HG02610 (cell line): ENCODE measurements around the gene SEMA3E.

ENCODE experiments used
- ATAC-seq: cut with Tn5 transposase; IDR thresholded peaks from one replicate; pipeline ENCODE4 v1.9.1; 2021; ENCODE audit warnings: mild to moderate bottlenecking, moderate library complexity; ENCODE audit not compliant: unreplicated experiment

Gene SEMA3E

GRCh38 chr7:83643012-83643411 is 5.9 kb downstream of the SEMA3E start:
- ATAC-seq = no peak

DNA sequence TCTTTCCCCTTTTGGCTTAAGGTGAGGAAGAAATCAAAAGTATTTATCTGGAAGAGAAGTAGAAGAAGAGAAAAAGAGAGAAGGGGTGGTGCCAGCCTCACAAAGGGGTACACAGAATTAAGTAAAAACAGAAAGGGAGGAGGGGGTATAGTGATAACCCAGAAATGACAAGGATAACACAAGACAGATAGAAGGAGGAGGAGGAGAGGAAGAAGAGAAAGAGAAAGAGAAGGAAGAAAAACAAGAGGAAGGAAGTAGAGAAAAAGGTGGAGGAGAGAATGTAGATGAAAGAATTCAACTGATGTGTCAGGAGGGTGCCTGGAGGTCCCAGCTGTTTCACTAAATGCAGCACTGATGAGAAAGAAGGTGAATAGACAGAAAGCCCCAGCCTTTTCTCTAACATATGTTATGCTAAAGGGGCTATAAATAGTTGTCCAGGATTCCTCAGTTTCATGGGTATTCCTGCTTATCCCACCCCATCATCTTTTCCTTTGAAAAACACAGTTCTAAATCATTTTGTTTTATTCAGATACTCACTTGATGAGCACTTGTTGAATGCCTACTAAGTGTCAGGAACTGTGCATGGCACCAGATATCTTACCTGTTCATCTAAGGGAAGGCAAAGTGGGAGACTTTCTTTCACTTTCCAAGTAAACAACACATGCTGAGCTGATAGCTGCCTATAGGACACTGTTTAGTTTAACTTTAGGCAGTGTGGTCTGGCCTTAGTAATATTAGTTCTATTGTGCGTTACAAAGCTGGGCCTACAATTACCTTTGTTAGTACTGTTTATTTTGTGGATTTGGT is 8.0 kb downstream of the SEMA3E start:
- no peak for ATAC-seq

DNA sequence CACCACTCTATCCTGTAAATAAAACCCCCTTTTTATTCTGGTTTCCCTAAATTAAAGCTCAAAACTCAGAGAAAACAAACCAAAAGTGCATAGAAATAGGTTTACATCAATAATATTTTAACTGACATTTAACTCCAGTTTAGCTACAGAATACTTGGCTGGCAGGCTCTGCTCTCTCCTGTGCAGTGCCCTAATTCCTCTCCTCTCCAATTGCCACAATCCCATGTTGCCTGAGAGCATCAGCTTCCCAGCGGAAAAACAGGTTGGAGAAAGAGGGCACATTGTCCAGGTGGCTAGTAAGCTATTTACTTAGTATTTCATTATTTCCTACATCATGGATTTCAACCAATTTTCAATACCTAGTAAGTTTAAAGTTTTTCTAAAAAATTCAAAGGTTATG is 8.7 kb downstream of the SEMA3E start:
- ATAC-seq = no peak

DNA sequence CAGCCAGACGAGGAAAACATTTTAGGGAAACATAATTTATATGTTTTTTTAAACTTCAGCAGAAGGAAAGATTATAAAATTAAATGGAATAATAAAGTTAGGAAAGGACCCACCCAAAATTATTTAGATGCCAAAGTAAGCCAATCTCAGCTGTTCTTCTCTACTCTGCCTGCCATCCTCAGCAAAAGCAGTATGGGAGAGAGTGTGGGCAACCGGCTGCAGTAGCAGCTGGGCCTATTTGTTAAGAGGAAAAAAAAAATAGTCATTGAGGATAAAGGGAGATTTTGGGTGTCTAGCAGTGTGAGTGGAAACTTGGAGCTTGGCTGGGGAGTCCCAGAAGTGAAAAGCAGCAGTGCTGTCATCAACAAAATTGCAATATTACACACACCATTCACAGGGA is 15.4 kb downstream of the SEMA3E start:
- no peak for ATAC-seq

DNA sequence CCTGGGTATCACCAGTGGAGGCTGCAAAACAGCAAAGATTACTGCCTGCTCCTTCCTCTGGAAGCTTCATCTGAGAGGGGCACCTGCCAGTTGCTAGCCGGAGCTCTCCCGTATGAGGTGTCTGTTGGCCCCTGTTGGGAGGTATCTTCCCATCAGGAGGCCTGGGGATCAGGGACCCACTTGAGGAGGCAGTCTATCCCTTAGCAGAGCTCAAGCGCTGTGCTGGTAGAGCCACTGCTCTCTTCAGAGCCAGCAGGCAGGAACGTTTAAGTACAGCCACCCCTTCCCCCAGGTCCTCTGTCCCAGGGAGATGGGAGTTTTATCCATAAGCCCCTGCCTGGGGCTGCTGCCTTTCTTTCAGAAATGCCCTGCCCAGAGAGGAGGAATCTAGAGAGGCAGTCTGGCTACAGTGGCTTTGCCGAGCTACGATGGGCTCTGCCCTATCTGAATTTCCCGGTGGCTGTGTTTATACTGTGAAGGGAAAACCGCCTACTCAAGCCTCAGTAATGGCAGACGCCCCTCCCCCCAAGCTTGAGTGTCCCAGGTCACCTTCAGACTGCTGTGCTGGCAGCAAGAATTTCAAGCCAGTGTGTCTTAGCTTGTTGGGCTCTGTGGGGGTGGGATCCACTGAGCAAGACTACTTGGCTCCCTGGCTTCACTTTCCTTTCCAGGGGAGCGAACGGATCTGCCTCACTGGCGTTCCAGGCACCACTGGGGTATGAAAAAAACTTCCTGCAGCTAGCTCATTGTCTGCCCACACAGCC is 19.6 kb downstream of the SEMA3E start:
- no peak for ATAC-seq

- no peak for ATAC-seq
These were observed 31.1 kb downstream of the SEMA3E start for GRCh38 chr7:83617858-83618257.

DNA sequence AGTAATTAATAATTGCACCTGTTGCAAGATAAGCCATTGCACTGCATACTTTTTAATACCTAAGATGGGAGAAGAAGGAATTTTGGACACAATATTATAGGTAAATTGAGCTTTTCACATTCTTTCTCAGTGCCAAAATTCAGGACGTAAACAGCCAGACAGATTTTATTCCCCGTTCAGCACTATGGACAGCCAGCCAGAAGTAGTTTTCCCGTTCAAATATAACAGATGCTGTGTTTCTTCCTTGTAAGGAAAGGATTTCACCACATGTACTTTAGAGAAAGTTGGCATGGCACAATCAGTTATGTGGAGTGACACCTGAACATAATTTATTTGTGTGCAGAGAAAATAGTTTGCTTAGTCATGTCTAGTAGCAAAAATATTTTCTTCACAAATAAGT is 34.8 kb downstream of the SEMA3E start:
- ATAC-seq = no peak

GRCh38 chr7:83613232-83613631 is 35.7 kb downstream of the SEMA3E start:
- ATAC-seq = peak; percentile 75

DNA sequence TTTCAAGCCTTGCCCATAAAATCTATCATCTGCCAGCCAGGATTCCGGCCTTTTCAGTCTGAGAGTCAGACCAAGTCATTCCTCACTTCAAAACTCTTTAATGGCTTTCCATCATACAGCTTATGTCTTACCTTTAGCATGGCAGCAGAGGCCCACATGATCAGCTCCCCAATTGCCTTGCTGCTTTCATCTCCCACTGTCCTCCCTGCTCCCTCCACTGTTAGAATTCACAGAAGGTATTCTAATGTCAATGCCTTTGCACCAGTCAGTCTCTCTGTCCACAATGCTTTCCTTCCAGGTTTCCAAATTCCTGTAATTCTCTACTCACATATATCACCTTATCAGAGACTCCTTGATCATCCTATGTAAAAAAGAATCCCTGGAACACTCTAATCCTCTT is 37.2 kb downstream of the SEMA3E start:
- no peak for ATAC-seq

DNA sequence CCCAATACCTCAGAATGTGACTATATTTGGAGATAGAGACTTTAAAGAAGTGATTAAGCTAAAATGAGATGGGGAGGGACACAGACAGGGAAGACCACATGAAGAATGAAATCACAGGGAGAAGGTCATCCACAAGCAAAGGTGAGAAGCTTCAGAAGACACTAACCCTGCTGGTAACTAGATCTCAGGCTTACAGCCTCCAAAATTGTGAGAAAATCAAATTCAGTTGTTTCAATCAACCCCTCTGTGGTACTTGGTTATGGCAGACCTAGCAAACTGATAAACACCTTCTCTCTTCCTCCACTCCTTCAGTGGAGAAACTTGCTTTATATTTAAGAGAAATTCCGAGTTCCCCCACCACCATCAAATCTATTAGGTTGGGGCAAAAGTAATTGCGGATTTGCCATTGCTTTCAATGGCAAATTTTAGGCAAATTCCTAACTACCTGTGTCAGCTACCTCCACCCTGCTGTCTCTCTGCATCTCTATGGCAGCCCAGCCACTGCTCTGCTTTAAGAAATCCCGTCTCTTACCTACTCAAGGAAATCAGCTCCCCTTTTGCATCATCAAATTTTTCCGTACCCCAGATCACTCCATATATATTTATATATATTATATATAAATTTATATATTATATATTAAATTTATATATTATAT is 38.2 kb downstream of the SEMA3E start:
- ATAC-seq = no peak

- ATAC-seq = no peak
These were observed 40.2 kb downstream of the SEMA3E start for GRCh38 chr7:83608716-83609115.

DNA sequence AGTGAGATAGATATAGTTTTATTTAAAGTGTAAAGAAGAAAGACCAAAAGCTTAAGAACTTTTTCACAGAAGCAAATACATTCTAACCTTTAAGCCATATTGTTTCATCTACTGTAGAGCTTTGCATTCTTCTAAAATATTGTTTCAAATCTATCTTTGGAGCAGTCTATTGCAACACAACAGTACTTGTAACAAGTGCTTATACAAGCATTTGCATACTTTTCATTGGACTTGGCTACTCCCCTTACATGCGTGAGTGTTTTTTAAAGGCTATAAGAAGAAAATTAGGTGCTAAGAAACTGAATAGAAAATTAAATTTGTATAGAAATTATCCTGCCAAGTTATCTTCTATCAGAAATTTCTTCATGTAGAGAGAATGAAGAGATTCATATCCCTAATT is 45.3 kb downstream of the SEMA3E start:
- no peak for ATAC-seq

- no peak for ATAC-seq
These were observed 49.8 kb downstream of the SEMA3E start for GRCh38 chr7:83599131-83599530.

- ATAC-seq = no peak
These were observed 54.9 kb downstream of the SEMA3E start for GRCh38 chr7:83593921-83594475.

- ATAC-seq = no peak
These were observed 60.2 kb downstream of the SEMA3E start for GRCh38 chr7:83588602-83589240.

- no peak for ATAC-seq
These were observed 62.7 kb downstream of the SEMA3E start for GRCh38 chr7:83586281-83586680.

DNA sequence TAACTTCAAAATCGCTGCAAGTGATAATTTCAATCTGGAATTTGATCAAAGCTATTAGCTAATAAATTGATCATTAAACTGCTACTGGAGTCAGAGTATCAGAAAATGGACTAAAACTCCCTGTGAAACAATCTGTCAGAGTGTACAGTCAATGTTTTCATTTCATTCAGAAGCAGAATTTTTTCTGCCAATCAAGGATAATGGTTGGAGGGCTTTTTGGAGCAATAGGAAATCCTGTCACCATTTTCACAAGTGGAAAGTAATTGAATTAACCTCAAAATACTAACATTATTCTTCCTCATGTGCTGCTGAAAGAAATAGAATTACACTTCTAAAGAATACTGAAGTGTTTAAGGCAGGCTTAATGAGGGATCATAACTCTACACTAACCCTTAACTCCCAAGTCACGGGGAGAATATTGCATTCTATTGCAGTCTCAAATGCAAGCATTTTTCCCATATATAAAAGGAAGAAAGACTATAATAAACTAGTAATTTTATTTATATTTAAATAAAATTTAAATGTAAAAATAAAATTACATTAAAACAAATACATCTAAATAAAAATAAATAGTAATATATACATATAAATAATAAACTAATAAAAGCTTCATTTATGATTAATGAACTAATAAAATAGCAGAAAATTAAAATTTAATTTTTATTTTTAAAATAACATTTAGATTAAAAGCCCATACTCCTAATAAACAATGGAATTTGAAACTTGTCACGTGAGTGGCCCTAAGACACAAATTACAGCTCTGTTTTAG is 67.1 kb downstream of the SEMA3E start:
- no peak for ATAC-seq

- ATAC-seq = no peak
These were observed 69.2 kb downstream of the SEMA3E start for GRCh38 chr7:83579740-83580139.

GRCh38 chr7:83575436-83575835 is 73.5 kb downstream of the SEMA3E start:
- no peak for ATAC-seq

- no peak for ATAC-seq
These were observed 74.3 kb downstream of the SEMA3E start for GRCh38 chr7:83574616-83575015.
